Natural killer cell treated with Interleukin-12 subunit alpha and Interleukin-12 subunit beta and Interleukin-15 and Interleukin-18, amount 100 ng/mL, for 72 hours (primary cell): ENCODE measurements around the gene GALNT18. TPM values are rescaled to one million over a fixed set of nuclear protein-coding genes. Genes with fewer than 3 reads are reported as not detected.

Source experiments
- ATAC-seq, 2 donors: fragments of 150-1000 bp; cut with Tn5 transposase in 1 of 2; sonication (Bioruptor Pico), chemical (Tn5 transposase) in 1 of 2; 2 replicates each; pipeline ENCODE4 v1.10.0; 2021
- DNase-seq: peaks from one replicate; pipeline ENCODE4 v3.0.0; 2022; ENCODE audit warnings: low spot score
- H3K27ac Mint-ChIP-seq, 2 donors: 1 replicate in 1 of 2; 2 replicates in 1 of 2; pipeline ENCODE4 v1.8.0; 2022; ENCODE audit warnings: mixed read lengths in 2 of 2, mild to moderate bottlenecking in 1 of 2, moderate library complexity in 1 of 2
- H3K27me3 Mint-ChIP-seq, 2 donors: 1 replicate in 1 of 2; 2 replicates in 1 of 2; pipeline ENCODE4 v1.8.0; 2022; ENCODE audit warnings: mixed read lengths in 2 of 2
- H3K36me3 Mint-ChIP-seq: one replicate; pipeline ENCODE4 v1.8.0; 2022; ENCODE audit warnings: mixed read lengths
- H3K4me1 Mint-ChIP-seq, 2 donors: 1 replicate in 1 of 2; 2 replicates in 1 of 2; pipeline ENCODE4 v1.8.0; 2022; ENCODE audit warnings: low read depth in 2 of 2, mixed read lengths in 2 of 2, mild to moderate bottlenecking in 1 of 2
- H3K4me3 Mint-ChIP-seq: one replicate; pipeline ENCODE4 v1.8.0; 2022; ENCODE audit warnings: mixed read lengths
- H3K9me3 Mint-ChIP-seq: 2 replicates; pipeline ENCODE4 v1.8.0; 2022; ENCODE audit warnings: mixed read lengths
- total RNA-seq, 2 donors: library from RNA; stranded (reverse); gene quantifications; one replicate each; pipeline ENCODE4 v1.2.3, GENCODE V29; 2022

Gene GALNT18
- total RNA-seq, 2 donors from 2014 or later, result 0.29 to 0.73 TPM

- H3K36me3 Mint-ChIP-seq, result no peaks in the 10 kb centered on the region
- H3K27ac Mint-ChIP-seq, result no peak overlapping the region
- no peaks in the 10 kb centered on the region for H3K9me3 Mint-ChIP-seq
Measured at GRCh38 chr11:11534981-11535380, 86.8 kb downstream of the GALNT18 start.

DNA sequence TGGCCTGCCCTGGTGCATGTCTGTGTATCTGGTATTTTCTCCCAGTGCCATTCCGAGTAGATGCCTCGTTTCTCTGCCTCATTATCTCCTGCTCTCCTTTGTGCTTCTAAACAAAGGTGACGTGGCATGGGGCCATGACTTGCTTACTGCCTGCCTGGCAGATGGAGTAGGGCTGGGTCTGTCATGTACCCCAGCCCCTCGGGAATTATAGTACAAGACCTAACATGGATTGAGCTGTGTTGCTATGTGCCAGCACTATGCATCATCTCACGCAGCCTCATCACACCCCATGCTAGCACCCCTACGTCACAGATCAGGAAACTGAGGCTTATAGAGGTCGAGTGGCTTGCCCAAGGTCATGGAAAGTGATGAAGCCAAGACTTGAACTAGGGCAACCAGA is 88.1 kb downstream of the GALNT18 start:
- no peak for DNase-seq
- Mint-ChIP-seq H3K4me1 (no peaks in the 10 kb centered on the region), H3K4me3 (no peak overlapping the region), H3K27ac (no peak overlapping the region), H3K27me3 (no peaks in the 10 kb centered on the region), H3K36me3 (no peaks in the 10 kb centered on the region), H3K9me3 (no peaks in the 10 kb centered on the region)
- no peak for ATAC-seq

More at GRCh38 chr11:11534981-11535380, 86.8 kb downstream of the GALNT18 start:
- DNase-seq (no peak), ATAC-seq (no peak)
- Mint-ChIP-seq H3K4me1 (no peaks in the 10 kb centered on the region), H3K27me3 (no peaks in the 10 kb centered on the region), H3K4me3 (no peak overlapping the region)

DNA sequence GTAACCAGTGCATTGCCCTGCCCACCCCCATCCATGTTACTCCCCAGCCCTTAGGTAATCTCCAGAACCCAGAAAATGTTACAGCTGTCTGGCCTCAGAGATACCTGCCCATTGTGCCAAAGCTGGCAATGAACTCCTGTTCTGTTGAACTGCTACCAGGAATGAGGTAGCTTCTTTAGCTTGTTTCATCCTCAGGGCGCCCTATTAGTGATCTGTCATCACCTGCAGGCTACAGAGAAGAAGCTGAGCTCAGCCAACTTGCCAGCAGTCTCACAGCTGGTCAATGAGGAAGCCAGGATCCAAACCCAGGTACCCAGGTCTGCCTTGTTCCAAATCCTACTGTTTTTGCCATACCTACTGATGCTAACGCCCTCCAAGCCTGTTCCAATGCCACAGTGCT is 88.7 kb downstream of the GALNT18 start:
- no peak for ATAC-seq

GRCh38 chr11:11532574-11532973 is 89.2 kb downstream of the GALNT18 start:
- H3K9me3 Mint-ChIP-seq, result no peaks in the 10 kb centered on the region
- H3K4me1 Mint-ChIP-seq, result no peaks in the 10 kb centered on the region
- no peak overlapping the region for H3K27ac Mint-ChIP-seq
- H3K36me3 Mint-ChIP-seq, result no peaks in the 10 kb centered on the region
- no peak overlapping the region for H3K4me3 Mint-ChIP-seq
- H3K27me3 Mint-ChIP-seq, result peaks cover 0 to 2% of the 10 kb centered on the region in 2 donors
- ATAC-seq, result no peak
- DNase-seq, result no peak

More for the DNA sequence above, 88.7 kb downstream of the GALNT18 start:
- H3K27me3 Mint-ChIP-seq, result peaks cover 0 to under 1% of the 10 kb centered on the region in 2 donors
- H3K9me3 Mint-ChIP-seq, result no peaks in the 10 kb centered on the region
- H3K36me3 Mint-ChIP-seq, result no peaks in the 10 kb centered on the region
- no peak overlapping the region for H3K27ac Mint-ChIP-seq
- H3K4me1 Mint-ChIP-seq, result no peaks in the 10 kb centered on the region
- no peak for DNase-seq
- no peak overlapping the region for H3K4me3 Mint-ChIP-seq

- H3K4me1 Mint-ChIP-seq, result no peaks in the 10 kb centered on the region
- no peak overlapping the region for H3K27ac Mint-ChIP-seq
- no peaks in the 10 kb centered on the region for H3K9me3 Mint-ChIP-seq
- H3K4me3 Mint-ChIP-seq, result no peak overlapping the region
- peaks cover 0 to 2% of the 10 kb centered on the region in 2 donors for H3K27me3 Mint-ChIP-seq
- DNase-seq (no peak), ATAC-seq (no peak)
- H3K36me3 Mint-ChIP-seq, result no peaks in the 10 kb centered on the region
Measured at GRCh38 chr11:11531131-11531908, 90.5 kb downstream of the GALNT18 start.

GRCh38 chr11:11528986-11529385 is 92.8 kb downstream of the GALNT18 start:
- Mint-ChIP-seq H3K4me1 (no peaks in the 10 kb centered on the region), H3K36me3 (no peaks in the 10 kb centered on the region), H3K4me3 (no peak overlapping the region), H3K27ac (no peak overlapping the region), H3K9me3 (no peaks in the 10 kb centered on the region), H3K27me3 (peaks cover 9 to 13% of the 10 kb centered on the region in 2 donors)
- DNase-seq, result no peak
- ATAC-seq, result no peak

DNA sequence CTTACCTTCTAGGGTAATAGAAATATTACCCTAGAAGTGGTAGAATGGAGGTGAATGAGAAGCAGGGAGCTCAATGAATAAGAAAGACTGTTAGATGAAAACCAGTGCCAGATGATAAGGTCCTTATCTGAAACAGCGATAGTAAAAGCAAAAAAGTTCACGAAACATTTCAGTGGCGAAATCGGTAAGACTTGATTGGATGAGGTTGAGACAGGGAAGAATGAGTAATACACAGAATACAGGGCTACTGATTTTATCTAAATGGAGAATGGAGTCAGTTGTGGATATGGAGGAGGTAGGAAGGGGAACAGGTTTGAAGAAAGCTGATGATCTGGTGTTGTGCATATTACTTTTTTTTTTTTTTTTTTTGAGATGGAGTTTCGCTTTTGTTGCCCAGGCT is 96.5 kb downstream of the GALNT18 start:
- Mint-ChIP-seq H3K27ac (no peak overlapping the region), H3K27me3 (peaks cover 9 to 13% of the 10 kb centered on the region in 2 donors), H3K36me3 (no peaks in the 10 kb centered on the region), H3K4me3 (no peak overlapping the region), H3K9me3 (no peaks in the 10 kb centered on the region), H3K4me1 (peaks cover 0 to 3% of the 10 kb centered on the region in 2 donors)
- ATAC-seq, result no peak
- DNase-seq, result no peak

DNA sequence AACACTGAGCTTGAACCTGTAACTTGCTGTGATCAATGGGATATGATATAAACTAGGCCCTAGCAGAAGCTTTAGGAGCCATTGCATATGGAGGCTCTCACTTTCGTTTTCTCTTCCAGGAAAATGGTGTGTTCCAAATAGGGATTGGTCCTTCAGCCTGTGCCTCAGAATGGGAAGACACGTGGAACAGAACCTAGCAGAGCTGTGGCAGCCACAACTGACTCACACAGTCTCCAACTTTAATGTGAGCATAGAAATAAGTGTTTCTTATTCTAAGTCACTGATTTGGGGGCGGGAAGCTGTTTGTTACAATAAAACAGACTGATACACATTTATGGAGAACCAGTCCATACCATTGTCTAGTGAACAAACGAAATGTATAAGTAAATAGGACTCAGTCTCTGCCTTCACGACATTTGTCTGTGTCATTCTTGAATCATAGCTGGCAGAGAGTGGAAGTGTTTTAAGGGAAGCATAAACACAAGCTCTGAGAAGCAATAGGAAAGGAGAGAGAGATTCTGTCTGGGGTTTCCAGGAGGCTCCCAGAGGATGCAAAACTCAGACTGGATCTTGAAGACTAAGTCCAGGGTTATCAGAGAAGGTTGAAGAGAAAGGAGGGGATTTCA is 97.3 kb downstream of the GALNT18 start:
- ATAC-seq, result no peak
- no peak overlapping the region for H3K4me3 Mint-ChIP-seq
- no peak for DNase-seq

DNA sequence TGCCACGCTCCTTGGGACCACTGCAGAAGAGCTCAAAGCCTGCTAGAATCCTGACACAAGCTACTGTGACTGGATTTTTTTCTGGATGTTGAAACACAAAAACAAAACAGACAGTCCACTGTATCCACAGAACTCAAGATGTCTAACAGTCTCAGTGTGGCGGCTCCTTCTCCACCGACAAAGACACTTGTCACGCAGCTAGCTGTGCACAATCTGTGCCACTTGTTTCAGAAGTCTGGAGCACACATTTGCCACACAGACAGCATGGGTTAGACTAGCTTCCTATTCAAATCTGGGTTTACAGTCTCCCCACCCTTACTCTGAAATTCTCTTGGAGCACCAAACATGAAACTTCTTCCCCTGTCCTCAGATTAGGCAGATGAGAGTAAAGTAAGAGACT is 99.2 kb downstream of the GALNT18 start:
- Mint-ChIP-seq H3K4me3 (no peak overlapping the region), H3K9me3 (no peaks in the 10 kb centered on the region), H3K27me3 (peaks cover 7 to 13% of the 10 kb centered on the region in 2 donors), H3K36me3 (no peaks in the 10 kb centered on the region), H3K4me1 (peaks cover 0 to 5% of the 10 kb centered on the region in 2 donors), H3K27ac (no peak overlapping the region)
- no peak for DNase-seq
- ATAC-seq, result no peak

More for the DNA sequence above, 97.3 kb downstream of the GALNT18 start:
- no peaks in the 10 kb centered on the region for H3K9me3 Mint-ChIP-seq
- peaks cover 9 to 13% of the 10 kb centered on the region in 2 donors for H3K27me3 Mint-ChIP-seq
- no peak overlapping the region for H3K27ac Mint-ChIP-seq
- H3K36me3 Mint-ChIP-seq, result no peaks in the 10 kb centered on the region
- peaks cover 0 to 5% of the 10 kb centered on the region in 2 donors for H3K4me1 Mint-ChIP-seq

GRCh38 chr11:11521306-11522002 is 100.4 kb downstream of the GALNT18 start:
- Mint-ChIP-seq H3K4me3 (no peak overlapping the region), H3K4me1 (peaks cover 0 to 5% of the 10 kb centered on the region in 2 donors), H3K27ac (no peak overlapping the region), H3K27me3 (peaks cover 7 to 13% of the 10 kb centered on the region in 2 donors), H3K9me3 (no peaks in the 10 kb centered on the region), H3K36me3 (no peaks in the 10 kb centered on the region)
- DNase-seq (no peak), ATAC-seq (no peak)

DNA sequence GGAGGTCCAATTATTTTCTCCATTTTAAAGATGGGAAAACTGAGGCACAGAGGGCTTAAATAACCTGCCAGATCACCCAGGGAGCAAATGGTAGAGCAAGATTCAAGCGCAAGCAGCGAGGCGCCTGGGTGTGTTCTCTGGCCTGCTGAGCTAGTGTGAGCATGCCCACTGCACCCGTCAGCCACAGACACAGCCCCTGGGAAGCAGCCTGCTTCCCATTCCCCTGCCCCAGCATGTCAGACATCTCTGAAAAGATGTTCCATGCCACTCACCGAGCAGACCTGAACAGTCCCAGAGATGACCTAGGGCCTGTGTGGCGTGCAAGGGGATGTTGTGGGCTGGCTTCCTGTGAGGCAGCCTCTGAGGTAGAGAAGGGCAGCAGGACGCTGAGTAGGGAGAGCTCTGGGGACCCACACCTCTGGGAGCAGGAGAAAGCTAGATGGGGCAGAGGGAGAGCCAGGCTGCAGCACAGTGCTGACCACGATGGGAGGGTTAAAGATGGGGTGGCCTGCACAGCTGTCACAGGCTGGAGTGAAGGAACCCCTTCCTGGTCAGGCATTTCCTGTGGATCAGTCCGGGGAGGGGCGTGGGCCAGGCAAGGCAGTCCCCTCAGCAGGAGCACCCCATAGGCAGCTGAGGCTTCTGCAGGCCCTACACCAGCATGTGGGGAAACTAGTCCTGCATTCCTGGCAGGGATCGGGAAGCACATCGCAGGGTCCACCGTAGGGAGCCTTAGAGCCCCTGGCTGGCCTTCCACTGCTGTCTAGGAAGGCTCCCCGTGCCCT is 101.4 kb downstream of the GALNT18 start:
- Mint-ChIP-seq H3K4me3 (no peak overlapping the region), H3K27ac (no peak overlapping the region), H3K9me3 (no peaks in the 10 kb centered on the region), H3K4me1 (peaks cover 0 to 5% of the 10 kb centered on the region in 2 donors), H3K36me3 (no peaks in the 10 kb centered on the region), H3K27me3 (peaks cover 7 to 11% of the 10 kb centered on the region in 2 donors)
- ATAC-seq, result peak; percentile 52
- DNase-seq, result no peak

DNA sequence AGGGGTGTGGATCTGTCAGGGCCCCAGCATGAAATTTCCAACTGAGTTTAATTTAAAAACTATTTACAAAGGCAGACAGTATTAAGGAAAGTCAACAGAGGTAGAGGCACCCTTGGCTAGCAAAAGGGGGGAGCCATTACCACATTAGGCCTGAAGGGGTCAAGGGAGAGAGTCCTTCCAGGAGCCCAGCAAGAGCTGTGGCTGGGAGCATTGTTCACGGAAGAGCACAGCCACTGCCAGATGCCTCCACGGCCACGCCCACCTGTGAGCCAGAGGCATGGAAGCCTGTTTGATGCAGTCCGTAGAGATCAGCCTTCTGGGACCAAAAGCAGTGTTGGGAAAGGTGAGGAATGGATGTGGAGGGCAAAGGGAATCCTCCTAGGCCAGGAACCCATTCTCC is 102.6 kb downstream of the GALNT18 start:
- ATAC-seq, result no peak
- H3K4me1 Mint-ChIP-seq, result peaks cover 0 to 5% of the 10 kb centered on the region in 2 donors
- H3K36me3 Mint-ChIP-seq, result no peaks in the 10 kb centered on the region
- no peak for DNase-seq
- no peak overlapping the region for H3K4me3 Mint-ChIP-seq
- H3K27ac Mint-ChIP-seq, result no peak overlapping the region
- no peaks in the 10 kb centered on the region for H3K27me3 Mint-ChIP-seq
- no peaks in the 10 kb centered on the region for H3K9me3 Mint-ChIP-seq

GRCh38 chr11:11514246-11514645 is 107.6 kb downstream of the GALNT18 start:
- H3K4me3 Mint-ChIP-seq, result no peak overlapping the region
- no peaks in the 10 kb centered on the region for H3K27me3 Mint-ChIP-seq
- no peaks in the 10 kb centered on the region for H3K9me3 Mint-ChIP-seq
- ATAC-seq (no peak), DNase-seq (peak; percentile 26)
- no peak overlapping the region for H3K27ac Mint-ChIP-seq
- H3K4me1 Mint-ChIP-seq, result no peaks in the 10 kb centered on the region
- H3K36me3 Mint-ChIP-seq, result no peaks in the 10 kb centered on the region
